ENCODE measurements around the gene SNRNP70. TPM values are rescaled to one million over a fixed set of nuclear protein-coding genes. Genes with fewer than 3 reads are reported as not detected.
"Not testable (repeated sequence)": the region's sequence is repeated elsewhere in the genome, so short reads cannot be mapped to it uniquely, and the experiment has no call there.

Gene SNRNP70
- total and polyA plus RNA-seq, 10 of the 15 experiments (the other 5 are each of a cell fraction or from before 2014, with no cell fraction given) = 2.7 to 453 (median 159) TPM

DNA sequence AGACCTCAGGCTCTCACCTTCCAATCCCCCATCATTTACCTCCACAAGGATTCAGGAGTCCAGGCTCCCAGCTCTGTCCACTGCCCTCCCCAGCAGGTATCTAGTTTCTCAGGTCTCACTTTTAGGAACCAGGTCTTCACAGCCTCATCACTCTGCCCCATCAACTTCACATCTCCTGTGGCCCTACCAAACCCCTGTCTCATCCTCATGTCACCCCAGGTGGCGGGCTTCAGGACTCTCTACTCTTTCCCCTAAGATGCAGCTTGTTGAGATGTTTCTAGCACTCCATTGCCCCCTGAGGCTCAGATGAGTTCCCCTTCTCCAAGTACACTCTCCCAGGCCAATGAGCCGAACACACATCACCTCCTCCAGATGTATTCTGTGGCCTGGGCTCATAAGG, 35.6 kb downstream of the SNRNP70 start:
- Histone ChIP-seq H3K9ac (ENCODE audit: control insufficient read depth, insufficient read depth, low read length) (no peak overlapping the region), H3K9me3 (replicated peaks; ENCODE audit: control insufficient read depth, insufficient read depth, low read length) (no peaks in the 10 kb centered on the region), H4K20me1 (ENCODE audit: control insufficient read depth, insufficient read depth) (no peaks in the 10 kb centered on the region), H3K27ac (ENCODE audit: control insufficient read depth, insufficient read depth) (no peak overlapping the region), H3K4me3 (no peak overlapping the region), H3K4me1 (ENCODE audit: control insufficient read depth, insufficient read depth, low read length) (peaks cover 8% of the 10 kb centered on the region; the same call in 1 of the 2 replicates), H3K27me3 (replicated peaks in 1 of 2; ENCODE audit: control insufficient read depth in 2 of 2, insufficient read depth in 2 of 2, low read length in 1 of 2) (peaks cover 7 to 8% of the 10 kb centered on the region in 2 experiments), H2AFZ (ENCODE audit: control insufficient read depth, low read depth, low read length) (no peak overlapping the region), H3K36me3 (ENCODE audit: control insufficient read depth in 2 of 2, insufficient read depth in 2 of 2, low read length in 1 of 2) (no peaks in the 10 kb centered on the region), H3K4me2 (ENCODE audit: control insufficient read depth, insufficient read depth) (no peak overlapping the region), H3K79me2 (ENCODE audit: control insufficient read depth, insufficient read depth, low read length) (no peaks in the 10 kb centered on the region)
- BruUV-seq (replicated peaks) = no TSS peak
- 35% methylated on average over 2 of the region's 2 CpGs for WGBS (ENCODE audit: insufficient coverage, insufficient replicate concordance, low lambda C conversion rate, missing lambda C conversion rate)
- ChIA-PET RAD21 (ENCODE audit: unreplicated experiment) (interaction anchor here (1.0 kb wide), 1 partner anchor 23 kb away, joined by 3 read pairs; no protein-coding TSS in a partner anchor), SMC1A (ENCODE audit: uncharacterized antibody, unreplicated experiment) (no interaction called here), CTCF (interaction anchor here (1.2 to 1.6 kb wide), 2 partner anchors 14 to 23 kb away, joined by 3 to 4 read pairs; no protein-coding TSS in a partner anchor), POLR2A (interaction anchor here (0.6 kb wide), 1 partner anchor 28 kb away, joined by 3 read pairs; no protein-coding TSS in a partner anchor)
- in situ Hi-C loops (cut with MboI) (no loop called here), intact Hi-C loops (cut with micrococcal nuclease; ENCODE audit: unreplicated experiment) (no loop called here)
- ATAC-seq (no peak), FAIRE-seq (no peak), DNase-seq (ENCODE audit: low read depth, low spot score) (no peak)
- TF ChIP-seq EP300 (IDR thresholded peaks at IDR 0.05; ENCODE audit: borderline replicate concordance in 1 of 2, control insufficient read depth in 1 of 2, low read depth in 2 of 2, low read length in 2 of 2) = no peak
- TF ChIP-seq E2F4 (IDR thresholded peaks at IDR 0.05; ENCODE audit: low read depth, low read length) = no peak
- TF ChIP-seq YBX1 (IDR thresholded peaks at IDR 0.05) = no peak
- no peak for TF ChIP-seq STAT3 (IDR thresholded peaks at IDR 0.05; ENCODE audit: low read depth, low read length)
- no peak for TF ChIP-seq NR2F1 (conservative IDR thresholded peaks at IDR 0.05)
- TF ChIP-seq TARDBP (IDR thresholded peaks at IDR 0.05; ENCODE audit: borderline replicate concordance) = no peak
- no peak for TF ChIP-seq SUZ12 (IDR thresholded peaks at IDR 0.05; ENCODE audit: unreplicated experiment)

GRCh38 chr19:49121841-49122240, 36.6 kb downstream of the SNRNP70 start:
- H3K4me1 ChIP-seq (ENCODE audit: control insufficient read depth, insufficient read depth, low read length); H4K20me1 ChIP-seq (ENCODE audit: control insufficient read depth, insufficient read depth); POLR2A ChIA-PET; in situ Hi-C loops (cut with MboI); FAIRE-seq; intact Hi-C loops (cut with micrococcal nuclease; ENCODE audit: unreplicated experiment); CTCF ChIA-PET; DNase-seq (ENCODE audit: low read depth, low spot score); H3K9me3 ChIP-seq (replicated peaks; ENCODE audit: control insufficient read depth, insufficient read depth, low read length); ATAC-seq; H3K27me3 ChIP-seq (replicated peaks in 1 of 2; ENCODE audit: control insufficient read depth in 2 of 2, insufficient read depth in 2 of 2, low read length in 1 of 2); H3K9ac ChIP-seq (ENCODE audit: control insufficient read depth, insufficient read depth, low read length); H2AFZ ChIP-seq (ENCODE audit: control insufficient read depth, low read depth, low read length); H3K79me2 ChIP-seq (ENCODE audit: control insufficient read depth, insufficient read depth, low read length); H3K36me3 ChIP-seq (ENCODE audit: control insufficient read depth in 2 of 2, insufficient read depth in 2 of 2, low read length in 1 of 2); SMC1A ChIA-PET (ENCODE audit: uncharacterized antibody, unreplicated experiment); H3K4me2 ChIP-seq (ENCODE audit: control insufficient read depth, insufficient read depth); H3K4me3 ChIP-seq; H3K27ac ChIP-seq (ENCODE audit: control insufficient read depth, insufficient read depth); BruUV-seq (replicated peaks): not testable (repeated sequence)
- RAD21 ChIA-PET (ENCODE audit: unreplicated experiment) = interaction anchor here (0.6 kb wide), 1 partner anchor 152 kb away, joined by 3 read pairs; no protein-coding TSS in a partner anchor
- 75% methylated on average over 5 of the region's 10 CpGs for WGBS (ENCODE audit: insufficient coverage, insufficient replicate concordance, low lambda C conversion rate, missing lambda C conversion rate)

DNA sequence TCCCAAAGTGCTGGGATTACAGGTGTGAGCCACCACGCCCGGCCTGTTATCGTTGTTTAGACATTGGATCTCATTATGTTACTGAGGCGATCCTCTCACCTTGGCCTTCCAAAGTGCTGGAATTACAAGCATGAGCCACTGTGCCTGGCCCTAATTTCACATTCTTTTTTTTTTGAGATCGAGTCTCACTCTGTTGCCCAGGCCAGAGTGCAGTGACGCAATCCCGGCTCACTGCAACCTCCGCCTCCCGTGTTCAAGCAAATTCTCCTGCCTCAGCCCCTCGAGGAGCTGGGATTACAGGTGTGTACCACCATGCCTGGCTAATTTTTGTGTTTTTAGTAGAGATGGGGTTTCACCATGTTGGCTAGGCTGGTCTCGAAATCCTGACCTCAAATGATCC, 38.0 kb downstream of the SNRNP70 start:
- H2AFZ ChIP-seq (ENCODE audit: control insufficient read depth, low read depth, low read length); intact Hi-C loops (cut with micrococcal nuclease; ENCODE audit: unreplicated experiment); FAIRE-seq; H3K4me2 ChIP-seq (ENCODE audit: control insufficient read depth, insufficient read depth); H4K20me1 ChIP-seq (ENCODE audit: control insufficient read depth, insufficient read depth); DNase-seq (ENCODE audit: low read depth, low spot score); H3K36me3 ChIP-seq (ENCODE audit: control insufficient read depth in 2 of 2, insufficient read depth in 2 of 2, low read length in 1 of 2); POLR2A ChIA-PET; SMC1A ChIA-PET (ENCODE audit: uncharacterized antibody, unreplicated experiment); BruUV-seq (replicated peaks); CTCF ChIA-PET; H3K9me3 ChIP-seq (replicated peaks; ENCODE audit: control insufficient read depth, insufficient read depth, low read length); H3K79me2 ChIP-seq (ENCODE audit: control insufficient read depth, insufficient read depth, low read length); ATAC-seq; H3K4me1 ChIP-seq (ENCODE audit: control insufficient read depth, insufficient read depth, low read length); H3K4me3 ChIP-seq; H3K9ac ChIP-seq (ENCODE audit: control insufficient read depth, insufficient read depth, low read length); RAD21 ChIA-PET (ENCODE audit: unreplicated experiment); H3K27me3 ChIP-seq (replicated peaks in 1 of 2; ENCODE audit: control insufficient read depth in 2 of 2, insufficient read depth in 2 of 2, low read length in 1 of 2); H3K27ac ChIP-seq (ENCODE audit: control insufficient read depth, insufficient read depth); in situ Hi-C loops (cut with MboI): not testable (repeated sequence)
- WGBS (ENCODE audit: insufficient coverage, insufficient replicate concordance, low lambda C conversion rate, missing lambda C conversion rate) = 45% methylated on average over 11 of the region's 11 CpGs

All from GM12878 (cell line).